Body of pancreas (tissue), 4 donors: ENCODE data around the gene SPDYE18.
"Not testable (repeated sequence)": the region's sequence is repeated elsewhere in the genome, so short reads cannot be mapped to it uniquely, and the experiment has no call there.

Experiments used
- CTCF ChIP-seq, 7 experiments: fragments of 450-650 bp in 4 of 7; fragments of 200-600 bp in 3 of 7; sonication (generic) in 3 of 7; IDR thresholded peaks; one replicate each; pipeline ENCODE4 v1.5.1; 2016 to 2019; ENCODE audit warnings: antibody characterized with exemption in 7 of 7
- POLR2A ChIP-seq, 3 donors: fragments of 450-650 bp; IDR thresholded peaks; one replicate each; pipeline ENCODE4 v1.6.1; 2016; ENCODE audit warnings: antibody characterized with exemption in 3 of 3, mild to moderate bottlenecking in 2 of 3

GRCh38 chr7:77080236-77080635 is 17.9 kb upstream of the SPDYE18 start:
- not testable (repeated sequence) for TF ChIP-seq CTCF, POLR2A (IDR thresholded peaks at IDR 0.05)
